ENCODE measurements around the gene SFMBT2.
"Not testable (repeated sequence)": the region's sequence is repeated elsewhere in the genome, so short reads cannot be mapped to it uniquely, and the experiment has no call there.

The SFMBT2 gene

GRCh38 chr10:7317786-7318446, 92.9 kb downstream of the SFMBT2 start:
- DNase-seq: no peak

- DNase-seq: no peak
Observed at GRCh38 chr10:7316839-7317238, 94.0 kb downstream of the SFMBT2 start.

GRCh38 chr10:7315906-7316305, 94.9 kb downstream of the SFMBT2 start:
- DNase-seq: no peak

- DNase-seq: no peak
Observed at GRCh38 chr10:7314170-7314569, 96.7 kb downstream of the SFMBT2 start.

- no peak for DNase-seq
Observed at GRCh38 chr10:7312488-7312857, 98.4 kb downstream of the SFMBT2 start.

- DNase-seq: not testable (repeated sequence)
Observed at GRCh38 chr10:7311850-7312487, 98.9 kb downstream of the SFMBT2 start.

- no peak for DNase-seq
Observed at GRCh38 chr10:7311218-7311849, 99.5 kb downstream of the SFMBT2 start.

- DNase-seq: no peak
Observed at GRCh38 chr10:7310076-7310475, 100.8 kb downstream of the SFMBT2 start.

- DNase-seq: no peak
Observed at GRCh38 chr10:7308826-7309225, 102.0 kb downstream of the SFMBT2 start.

GRCh38 chr10:7306616-7307015, 104.2 kb downstream of the SFMBT2 start:
- DNase-seq: no peak

GRCh38 chr10:7306147-7306546, 104.7 kb downstream of the SFMBT2 start:
- no peak for DNase-seq

GRCh38 chr10:7305053-7305452, 105.8 kb downstream of the SFMBT2 start:
- no peak for DNase-seq

- no peak for DNase-seq
Observed at GRCh38 chr10:7304110-7304509, 106.7 kb downstream of the SFMBT2 start.

GRCh38 chr10:7302930-7303557, 107.8 kb downstream of the SFMBT2 start:
- DNase-seq: no peak

GRCh38 chr10:7302392-7302906, 108.4 kb downstream of the SFMBT2 start:
- no peak for DNase-seq

- DNase-seq: no peak
Observed at GRCh38 chr10:7301006-7301778, 109.6 kb downstream of the SFMBT2 start.

GRCh38 chr10:7300384-7300971, 110.4 kb downstream of the SFMBT2 start:
- DNase-seq: no peak

- not testable (repeated sequence) for DNase-seq
Observed at GRCh38 chr10:7299601-7300325, 111.1 kb downstream of the SFMBT2 start.

GRCh38 chr10:7298495-7298894, 112.3 kb downstream of the SFMBT2 start:
- DNase-seq: no peak

GRCh38 chr10:7297094-7297493, 113.7 kb downstream of the SFMBT2 start:
- no peak for DNase-seq

GRCh38 chr10:7296648-7297047, 114.2 kb downstream of the SFMBT2 start:
- no peak for DNase-seq

- no peak for DNase-seq
Observed at GRCh38 chr10:7296076-7296475, 114.8 kb downstream of the SFMBT2 start.

Data from NCI-H446 treated with DMSO at 0.1 percent for 48 hours (cell line).